Adrenal gland (tissue), 12 donors: ENCODE results near the gene SHANK2. TPM values are rescaled to one million over a fixed set of nuclear protein-coding genes. Genes with fewer than 3 reads are reported as not detected.
A peak's percentile ranks its signal among the peaks of the same experiment; 100 is the strongest.

Experiments
- DNase-seq, 7 donors: peaks; one replicate each; pipeline ENCODE4 v3.0.0-alpha.2; 2019 to 2020
- H3K27ac ChIP-seq, 5 donors: fragments of 200-600 bp; sonication (generic) in 4 of 5; 1 replicate in 3 of 5; 2 replicates in 2 of 5; pipeline versions ENCODE4 v1.5.1 to v1.8.0; 2016 to 2020; ENCODE audit warnings: mild to moderate bottlenecking in 1 of 5
- H3K27me3 ChIP-seq: fragments of 200-600 bp; 2 replicates; pipeline ENCODE4 v1.8.0; 2021
- H3K36me3 ChIP-seq, 2 donors: fragments of 200-600 bp; replicated peaks in 1 of 2; 1 replicate in 1 of 2; 2 replicates in 1 of 2; pipeline versions ENCODE4 v1.5.1 to v1.8.0; 2018 to 2022
- H3K4me1 ChIP-seq, 2 donors: fragments of 200-600 bp; replicated peaks in 1 of 2; 1 replicate in 1 of 2; 2 replicates in 1 of 2; pipeline versions ENCODE4 v1.5.1 to v1.8.0; 2018 to 2021
- H3K4me3 ChIP-seq, 4 donors: fragments of 200-600 bp; sonication (generic) in 3 of 4; one replicate each; pipeline ENCODE4 v1.5.1; 2016 to 2018
- H3K9me3 ChIP-seq, 3 donors: fragments of 200-600 bp; sonication (generic) in 1 of 3; replicated peaks in 1 of 3; 1 replicate in 2 of 3; 2 replicates in 1 of 3; pipeline versions ENCODE4 v1.5.1 to v1.8.0; 2016 to 2021
- CTCF ChIP-seq, 6 experiments: fragments of 450-650 bp in 4 of 6; fragments of 200-600 bp in 2 of 6; sonication (generic) in 1 of 6; IDR thresholded peaks; 1 replicate in 5 of 6; 2 replicates in 1 of 6; pipeline versions ENCODE4 v1.5.1 to v1.8.0; 2016 to 2021; ENCODE audit warnings: antibody characterized with exemption in 6 of 6, mild to moderate bottlenecking in 2 of 6, moderate library complexity in 1 of 6
- POLR2A ChIP-seq, 2 donors: fragments of 450-650 bp; IDR thresholded peaks; one replicate each; pipeline ENCODE4 v1.6.1; 2017; ENCODE audit warnings: antibody characterized with exemption in 2 of 2, mild to moderate bottlenecking in 2 of 2, moderate library complexity in 1 of 2
- WGBS, 4 donors: extraction: QIAGEN DNeasy Blood & Tissue Kit in 2 of 4; methylation state at CpG; one replicate each; pipeline versions ENCODE4 v1.1.5 to v1.1.7; 2013 to 2017; 5-methylcytosine and 5-hydroxymethylcytosine counted together
- intact Hi-C, 2 donors: fragments of 100-400 bp; cut with DNase I; formaldehyde crosslinking; loops; one replicate each; pipeline versions ENCODE4 v1.14.1 to v1.15.0; 2022 to 2023
- polyA plus RNA-seq, 3 donors: library from polyadenylated mRNA; stranded (reverse); fragments of 200-250 nt in 2 of 3; fragments of 350-450 nt in 1 of 3; fragmentation: Illumina TruSeq in 1 of 3; extraction: RNeasy Lipid Tissue Mini Kit (QIAGEN cat#74804) in 1 of 3; gene quantifications; one replicate each; pipeline ENCODE4 v1.2.3, GENCODE V29; 2013 to 2014
- total RNA-seq, 9 donors: library from RNA; depleted of rRNA in 4 of 9; stranded (reverse); fragments of >200 nt in 4 of 9; fragments of 120-200 nt in 1 of 9; fragmentation: NEBNext Ultra II Directional in 1 of 9; extraction: Animal tissue kit (Norgen Biotek cat#: 25700) in 1 of 9; gene quantifications; one replicate each; pipeline versions ENCODE4 v1.1.0 to v1.2.4, GENCODE V29; 2013 to 2023
- donor health status: healthy with polysubstance abuse.
- donor health status: Bipolar disorder and iron deficiency.
- donor health status: DM: yes; HTN: yes; CAD: no.
- donor health status: DM: no; HTN: no; CAD: no.
- donor health status: DM: no; HTN: no; CAD: no.
- donor health status: DM: yes; HTN: yes; CAD: no.

Gene SHANK2
- total and polyA plus RNA-seq, 12 donors: 0.77 to 6.4 (median 2.3) TPM

- Histone ChIP-seq H3K4me1 (no peaks in the 10 kb centered on the region), H3K36me3 (no peaks in the 10 kb centered on the region), H3K9me3 (no peaks in the 10 kb centered on the region), H3K4me3 (no peak overlapping the region), H3K27me3 (peaks cover 2% of the 10 kb centered on the region), H3K27ac (no peak overlapping the region)
- DNase-seq: peak in 1 of 7 donors; percentile 14
- intact Hi-C loops: no loop called here
- TF ChIP-seq POLR2A (IDR thresholded peaks at IDR 0.05) (no peak), CTCF (IDR thresholded peaks at IDR 0.05) (no peak)
- 29 to 37% (median 34%) methylated on average over 15 to 17 of the region's 17 CpGs for WGBS, 4 donors
Measured at GRCh38 chr11:71206186-71206585, 46.2 kb downstream of the SHANK2 start.

GRCh38 chr11:71204748-71205664 lies 47.4 kb downstream of the SHANK2 start:
- no peak for TF ChIP-seq CTCF (IDR thresholded peaks at IDR 0.05)
- no peak for TF ChIP-seq POLR2A (IDR thresholded peaks at IDR 0.05)

GRCh38 chr11:71204294-71204693 lies 48.1 kb downstream of the SHANK2 start:
- Histone ChIP-seq H3K36me3 (no peaks in the 10 kb centered on the region), H3K27ac (no peak overlapping the region), H3K27me3 (peaks cover 2% of the 10 kb centered on the region), H3K4me1 (no peaks in the 10 kb centered on the region), H3K4me3 (no peak overlapping the region), H3K9me3 (no peaks in the 10 kb centered on the region)
- DNase-seq: peak in 1 of 7 donors; percentile 6
- no peak for TF ChIP-seq CTCF (IDR thresholded peaks at IDR 0.05)
- no peak for TF ChIP-seq POLR2A (IDR thresholded peaks at IDR 0.05)
- intact Hi-C loops: no loop called here
- 73 to 82% (median 77%) methylated on average over 15 to 16 of the region's 16 CpGs for WGBS, 4 donors

More at GRCh38 chr11:71204748-71205664, 47.4 kb downstream of the SHANK2 start:
- H3K27ac ChIP-seq: no peak overlapping the region
- intact Hi-C loops: no loop called here
- no peaks in the 10 kb centered on the region for H3K36me3 ChIP-seq
- H3K4me3 ChIP-seq: no peak overlapping the region
- H3K4me1 ChIP-seq: no peaks in the 10 kb centered on the region
- peaks cover 2% of the 10 kb centered on the region for H3K27me3 ChIP-seq
- no peak for DNase-seq
- WGBS, 4 donors: 67 to 88% (median 80%) methylated on average over 5 to 18 of the region's 18 CpGs
- H3K9me3 ChIP-seq: no peaks in the 10 kb centered on the region

GRCh38 chr11:71203681-71204080 lies 48.7 kb downstream of the SHANK2 start:
- Histone ChIP-seq H3K4me3 (no peak overlapping the region), H3K36me3 (no peaks in the 10 kb centered on the region), H3K27me3 (peaks cover 2% of the 10 kb centered on the region), H3K27ac (no peak overlapping the region), H3K9me3 (no peaks in the 10 kb centered on the region), H3K4me1 (no peaks in the 10 kb centered on the region)
- TF ChIP-seq POLR2A (IDR thresholded peaks at IDR 0.05) (no peak), CTCF (IDR thresholded peaks at IDR 0.05) (no peak)
- WGBS, 4 donors: 73 to 92% (median 87%) methylated on average over 3 to 11 of the region's 11 CpGs
- intact Hi-C loops: no loop called here
- DNase-seq: no peak
